AG09319 (cell line): ENCODE results near the gene MBLAC1.

Source experiments
- DNase-seq: peaks from one replicate; pipeline ENCODE4 v3.0.0-alpha.2; 2010; ENCODE audit warnings: low read depth; ENCODE audit errors: extremely low read depth
- CTCF ChIP-seq: IDR thresholded peaks from 2 replicates; pipeline ENCODE4 v1.5.1; 2011; ENCODE audit warnings: low read depth, mild to moderate bottlenecking, inconsistent platforms, low read length, moderate library complexity

Gene MBLAC1

GRCh38 chr7:100152404-100152803, 25.6 kb downstream of the MBLAC1 start:
- no peak for TF ChIP-seq CTCF
- no peak for DNase-seq

- no peak for DNase-seq
- no peak for TF ChIP-seq CTCF
These were observed 26.3 kb downstream of the MBLAC1 start for GRCh38 chr7:100152937-100153666.

GRCh38 chr7:100153708-100154535, 27.2 kb downstream of the MBLAC1 start:
- no peak for DNase-seq
- no peak for TF ChIP-seq CTCF

- TF ChIP-seq CTCF: no peak
- no peak for DNase-seq
These were observed 28.1 kb downstream of the MBLAC1 start for GRCh38 chr7:100154651-100155491.

GRCh38 chr7:100155553-100156317, 29.0 kb downstream of the MBLAC1 start:
- no peak for TF ChIP-seq CTCF
- DNase-seq: no peak

- DNase-seq: no peak
- no peak for TF ChIP-seq CTCF
These were observed 29.7 kb downstream of the MBLAC1 start for GRCh38 chr7:100156331-100157068.
